A172 (cell line): ENCODE measurements around the gene CYP2B6. TPM values are rescaled to one million over a fixed set of nuclear protein-coding genes. Genes with fewer than 3 reads are reported as not detected.
A peak's percentile ranks its signal among the peaks of the same experiment; 100 is the strongest.
"Not testable (repeated sequence)": the region's sequence is repeated elsewhere in the genome, so short reads cannot be mapped to it uniquely, and the experiment has no call there.

Experiments used
- DNase-seq: peaks from one replicate; pipeline ENCODE4 v3.0.0-alpha.2; 2015; ENCODE audit warnings: low spot score
- total RNA-seq: library from RNA; depleted of rRNA; stranded (reverse); fragments of >200 nt; shearing (Covaris generic); gene quantifications from 2 replicates; pipeline ENCODE4 v1.2.3, GENCODE V29; 2014

The CYP2B6 gene
- total RNA-seq, 1 experiment from 2014 or later, result not detected

GRCh38 chr19:40980743-40981442 lies 10.2 kb upstream of the CYP2B6 start:
- DNase-seq, result not testable (repeated sequence)

- no peak for DNase-seq
Observed at GRCh38 chr19:40981591-40981990, 9.5 kb upstream of the CYP2B6 start.

GRCh38 chr19:40982594-40983101 lies 8.4 kb upstream of the CYP2B6 start:
- DNase-seq, result peak; percentile 18

- no peak for DNase-seq
Observed at GRCh38 chr19:40989453-40989852, 1.6 kb upstream of the CYP2B6 start.

- DNase-seq, result no peak
Observed at GRCh38 chr19:40995355-40995754, 4.3 kb downstream of the CYP2B6 start.

GRCh38 chr19:40999018-40999417 lies 7.9 kb downstream of the CYP2B6 start:
- DNase-seq, result not testable (repeated sequence)

GRCh38 chr19:41000310-41000737 lies 9.2 kb downstream of the CYP2B6 start:
- DNase-seq, result peak; percentile 23

- DNase-seq, result no peak
Observed at GRCh38 chr19:41001243-41001971, 10.3 kb downstream of the CYP2B6 start.

- DNase-seq, result not testable (repeated sequence)
Observed at GRCh38 chr19:41003656-41004055, 12.6 kb downstream of the CYP2B6 start.

GRCh38 chr19:41009700-41010235 lies 18.7 kb downstream of the CYP2B6 start:
- DNase-seq, result no peak

GRCh38 chr19:41013359-41013758 lies 22.3 kb downstream of the CYP2B6 start:
- DNase-seq, result no peak

- no peak for DNase-seq
Observed at GRCh38 chr19:41014643-41015042, 23.6 kb downstream of the CYP2B6 start.

GRCh38 chr19:41016488-41017071 lies 25.5 kb downstream of the CYP2B6 start:
- DNase-seq, result no peak

- DNase-seq, result no peak
Observed at GRCh38 chr19:41018736-41019290, 27.7 kb downstream of the CYP2B6 start.

- DNase-seq, result no peak
Observed at GRCh38 chr19:41019346-41019745, 28.3 kb downstream of the CYP2B6 start.

GRCh38 chr19:41023193-41023592 lies 32.1 kb downstream of the CYP2B6 start:
- no peak for DNase-seq

- DNase-seq, result no peak
Observed at GRCh38 chr19:41025411-41025810, 34.3 kb downstream of the CYP2B6 start.

GRCh38 chr19:41025871-41026270 lies 34.8 kb downstream of the CYP2B6 start:
- DNase-seq, result no peak

GRCh38 chr19:41027273-41027967 lies 36.3 kb downstream of the CYP2B6 start:
- no peak for DNase-seq

GRCh38 chr19:41029524-41030432 lies 38.7 kb downstream of the CYP2B6 start:
- no peak for DNase-seq
